ENCODE data around the gene EHBP1.

Gene EHBP1

GRCh38 chr2:62881162-62881795 is 175.8 kb downstream of the EHBP1 start:
- DNase-seq (ENCODE audit: low read depth in 2 of 2, low spot score in 1 of 2), result no peak

DNA sequence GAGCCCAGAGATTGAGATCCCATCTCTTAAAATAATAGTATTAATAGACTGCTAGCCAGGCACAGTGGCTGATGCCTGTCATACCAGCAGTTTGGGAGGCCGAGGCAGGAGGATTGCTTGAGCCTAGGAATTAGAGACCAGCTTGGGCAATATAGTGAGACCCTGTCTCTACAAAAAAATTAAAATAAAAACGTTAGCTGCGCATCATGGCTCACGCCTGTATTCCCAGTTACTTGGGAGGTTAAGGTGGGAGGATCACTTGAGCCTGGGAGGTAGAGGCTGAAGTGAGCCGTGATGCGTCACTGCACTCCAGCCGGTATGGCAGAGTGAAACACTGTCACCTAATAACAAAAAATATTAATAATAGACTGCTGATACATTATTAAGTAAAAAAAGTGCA is 178.1 kb downstream of the EHBP1 start:
- no peak for DNase-seq (ENCODE audit: low read depth in 2 of 2, low spot score in 1 of 2)

- no peak for DNase-seq (ENCODE audit: low read depth in 2 of 2, low spot score in 1 of 2)
These were observed 178.6 kb downstream of the EHBP1 start for GRCh38 chr2:62884086-62884485.

DNA sequence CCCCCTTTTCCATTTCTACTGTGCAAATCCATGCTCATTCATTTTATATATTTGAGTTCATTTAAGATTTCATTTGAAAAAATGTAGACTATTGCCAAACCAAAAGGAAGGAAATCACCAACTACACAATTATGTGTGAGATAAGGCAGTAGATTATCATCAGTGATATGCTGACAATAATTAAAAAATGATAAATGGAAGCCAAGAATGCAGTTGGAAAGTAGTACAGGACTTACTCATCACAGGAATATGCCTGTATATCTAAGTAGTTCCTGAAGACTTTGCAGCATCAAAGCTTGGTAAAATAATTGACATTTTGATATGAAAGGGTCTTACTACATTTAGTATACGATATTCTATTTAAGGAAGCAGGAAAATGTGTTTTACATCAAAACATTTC is 179.0 kb downstream of the EHBP1 start:
- no peak for DNase-seq (ENCODE audit: low read depth in 2 of 2, low spot score in 1 of 2)

DNA sequence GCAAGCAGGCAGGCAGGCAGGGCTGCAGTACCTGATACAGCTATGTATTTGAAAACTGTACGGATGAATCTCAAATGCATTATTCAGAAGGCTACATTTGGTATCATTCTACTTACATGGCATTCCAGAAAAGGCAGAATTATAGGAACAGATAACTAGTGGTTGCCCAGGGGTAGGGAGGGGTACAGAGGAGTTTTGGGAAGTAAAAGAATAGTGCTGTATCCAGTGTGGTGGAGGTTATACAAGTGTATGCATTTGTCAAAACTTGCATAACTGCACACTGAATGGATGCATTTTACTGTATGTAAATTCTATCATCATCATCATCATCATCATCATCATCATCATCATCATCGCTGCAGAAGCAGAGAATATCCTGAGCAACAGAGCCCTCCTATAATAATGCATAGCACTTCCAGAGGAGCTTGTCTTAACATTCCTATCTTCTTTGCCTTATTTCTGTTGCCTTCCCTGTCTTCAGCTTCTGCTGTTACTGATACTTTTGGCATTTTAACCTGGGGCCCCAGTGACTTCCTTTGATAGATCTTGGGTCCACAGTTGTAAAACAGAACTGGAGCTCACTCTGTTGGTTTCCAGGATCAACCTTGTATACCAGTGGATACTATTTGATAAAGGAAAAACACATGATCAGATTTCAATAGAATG is 189.6 kb downstream of the EHBP1 start:
- DNase-seq (ENCODE audit: low read depth in 2 of 2, low spot score in 1 of 2), result no peak

GRCh38 chr2:62895632-62896009 is 190.1 kb downstream of the EHBP1 start:
- no peak for DNase-seq (ENCODE audit: low read depth in 2 of 2, low spot score in 1 of 2)

GRCh38 chr2:62897187-62897827 is 191.8 kb downstream of the EHBP1 start:
- no peak for DNase-seq (ENCODE audit: low read depth in 2 of 2, low spot score in 1 of 2)

- no peak for DNase-seq (ENCODE audit: low read depth in 2 of 2, low spot score in 1 of 2)
These were observed 198.8 kb downstream of the EHBP1 start for GRCh38 chr2:62904344-62904743.

DNA sequence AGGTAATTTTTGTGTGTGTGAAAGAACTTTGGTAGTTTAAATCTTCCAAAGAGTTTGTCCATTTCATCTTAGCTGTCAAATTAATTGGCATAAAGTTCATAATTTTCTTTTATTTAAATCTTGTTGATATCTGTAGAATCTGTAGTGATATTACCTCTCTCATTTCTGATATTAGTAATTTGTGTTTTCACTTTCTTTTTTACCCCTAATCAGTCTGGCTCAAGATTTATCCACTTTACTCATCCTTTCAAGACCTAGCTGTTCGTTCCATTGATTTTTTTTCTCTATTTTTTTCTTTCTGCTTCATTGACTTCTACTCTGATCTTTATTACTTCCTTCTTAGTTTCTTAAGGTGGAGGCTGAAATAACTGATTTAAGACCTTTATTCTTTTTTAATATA is 202.6 kb downstream of the EHBP1 start:
- DNase-seq (ENCODE audit: low read depth in 2 of 2, low spot score in 1 of 2), result no peak

DNA sequence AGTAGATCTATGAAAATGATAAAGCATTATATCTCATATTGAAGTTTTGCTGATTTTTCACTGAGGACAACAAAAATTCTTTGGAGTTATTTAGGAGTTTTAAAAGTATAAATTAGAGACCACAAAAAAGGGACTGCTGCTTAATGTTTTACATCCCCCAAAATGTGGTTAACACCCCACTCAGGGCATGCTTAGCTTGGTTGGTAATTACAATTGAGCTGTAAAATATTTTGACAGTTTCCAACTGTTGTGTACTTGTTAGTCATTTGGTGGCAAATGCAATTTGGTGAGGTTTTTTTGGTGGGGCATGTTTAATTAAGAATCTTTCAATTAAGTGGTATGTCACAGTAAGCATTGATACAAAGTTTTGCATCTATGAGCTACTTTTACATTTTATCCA is 207.8 kb downstream of the EHBP1 start:
- DNase-seq (ENCODE audit: low read depth in 2 of 2, low spot score in 1 of 2), result no peak

- DNase-seq (ENCODE audit: low read depth in 2 of 2, low spot score in 1 of 2), result no peak
These were observed 213.5 kb downstream of the EHBP1 start for GRCh38 chr2:62919041-62919440.

- no peak for DNase-seq (ENCODE audit: low read depth in 2 of 2, low spot score in 1 of 2)
These were observed 214.6 kb downstream of the EHBP1 start for GRCh38 chr2:62920070-62920469.

GRCh38 chr2:62923242-62923641 is 217.7 kb downstream of the EHBP1 start:
- no peak for DNase-seq (ENCODE audit: low read depth in 2 of 2, low spot score in 1 of 2)

GRCh38 chr2:62923881-62924280 is 218.4 kb downstream of the EHBP1 start:
- DNase-seq (ENCODE audit: low read depth in 2 of 2, low spot score in 1 of 2), result no peak

GRCh38 chr2:62928015-62928414 is 222.5 kb downstream of the EHBP1 start:
- no peak for DNase-seq (ENCODE audit: low read depth in 2 of 2, low spot score in 1 of 2)

DNA sequence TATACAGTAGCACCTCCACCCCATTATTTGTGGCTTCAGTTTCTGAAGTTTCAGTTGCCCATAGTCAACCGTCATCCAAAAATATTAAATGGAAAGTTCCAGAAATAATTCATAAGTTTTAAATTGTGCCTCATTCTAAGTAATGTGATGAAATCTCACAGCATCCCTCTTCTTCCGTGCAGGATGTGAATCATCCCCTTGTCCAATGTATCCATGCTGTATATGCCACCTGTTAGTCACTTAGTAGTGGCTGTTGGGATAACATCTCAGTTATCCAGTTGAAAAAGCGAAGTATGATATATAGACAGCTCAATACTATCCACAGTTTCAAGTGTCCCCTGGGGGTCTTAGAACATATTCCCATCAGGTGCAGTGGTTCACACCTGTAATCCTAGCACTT is 226.0 kb downstream of the EHBP1 start:
- DNase-seq (ENCODE audit: low read depth in 2 of 2, low spot score in 1 of 2), result no peak

- DNase-seq (ENCODE audit: low read depth in 2 of 2, low spot score in 1 of 2), result no peak
These were observed 227.9 kb downstream of the EHBP1 start for GRCh38 chr2:62933398-62933917.

DNA sequence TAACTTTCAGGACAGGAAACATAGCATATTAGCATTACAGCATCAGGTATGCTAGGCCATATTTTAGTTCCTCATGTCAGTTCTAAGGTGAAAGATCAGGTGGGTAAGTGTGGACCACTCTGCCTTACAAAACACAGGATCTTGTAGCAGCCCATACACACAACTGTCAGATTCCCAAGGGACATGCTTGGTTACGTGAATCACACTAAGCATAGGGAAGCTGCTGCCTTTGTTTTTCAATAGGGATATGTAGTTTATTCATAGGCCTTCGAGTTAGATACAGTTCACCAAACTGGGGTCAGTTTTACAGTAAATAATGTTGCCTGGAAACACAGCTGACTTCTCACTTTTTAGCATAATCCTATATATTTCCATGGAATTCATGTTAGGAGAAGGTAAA is 229.0 kb downstream of the EHBP1 start:
- no peak for DNase-seq (ENCODE audit: low read depth in 2 of 2, low spot score in 1 of 2)

DNA sequence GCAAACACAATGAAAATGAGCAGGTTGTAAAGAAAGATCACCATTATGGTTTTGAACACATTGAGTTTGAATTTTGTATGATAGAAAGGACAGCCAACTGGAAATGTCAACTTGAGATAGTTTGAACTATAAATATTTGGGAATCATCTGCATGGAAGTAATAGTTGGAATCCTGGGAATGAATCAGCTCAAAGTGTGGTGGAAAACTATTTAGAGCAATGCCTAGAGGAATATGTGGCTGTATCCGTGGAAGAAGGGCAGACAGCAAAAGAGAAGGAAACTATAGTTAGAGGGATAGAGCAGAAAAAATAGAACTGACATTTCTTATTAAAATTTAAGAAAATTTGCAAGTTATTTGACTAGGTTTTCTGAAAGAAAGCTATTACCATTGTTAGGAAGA is 232.6 kb downstream of the EHBP1 start:
- DNase-seq (ENCODE audit: low read depth in 2 of 2, low spot score in 1 of 2), result no peak

- no peak for DNase-seq (ENCODE audit: low read depth in 2 of 2, low spot score in 1 of 2)
These were observed 234.4 kb downstream of the EHBP1 start for GRCh38 chr2:62939735-62940491.

DNA sequence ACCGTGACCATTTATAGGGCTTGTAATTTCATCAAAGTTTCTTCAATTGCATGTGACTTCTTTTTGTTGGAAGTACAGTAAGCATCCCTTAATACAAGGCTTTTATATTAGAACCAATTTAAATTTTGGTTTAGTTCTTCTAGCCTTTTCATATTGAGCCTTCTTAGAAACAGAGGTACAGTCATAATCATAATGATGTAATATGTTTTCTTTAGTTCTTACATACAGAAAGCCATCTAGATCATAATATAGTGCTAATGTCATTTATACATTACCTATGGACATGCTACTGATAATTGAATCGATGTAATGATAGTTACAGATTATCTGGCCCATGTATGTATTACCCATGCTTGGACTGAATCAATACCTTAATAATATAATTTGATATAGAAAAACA is 235.2 kb downstream of the EHBP1 start:
- no peak for DNase-seq (ENCODE audit: low read depth in 2 of 2, low spot score in 1 of 2)

DNA sequence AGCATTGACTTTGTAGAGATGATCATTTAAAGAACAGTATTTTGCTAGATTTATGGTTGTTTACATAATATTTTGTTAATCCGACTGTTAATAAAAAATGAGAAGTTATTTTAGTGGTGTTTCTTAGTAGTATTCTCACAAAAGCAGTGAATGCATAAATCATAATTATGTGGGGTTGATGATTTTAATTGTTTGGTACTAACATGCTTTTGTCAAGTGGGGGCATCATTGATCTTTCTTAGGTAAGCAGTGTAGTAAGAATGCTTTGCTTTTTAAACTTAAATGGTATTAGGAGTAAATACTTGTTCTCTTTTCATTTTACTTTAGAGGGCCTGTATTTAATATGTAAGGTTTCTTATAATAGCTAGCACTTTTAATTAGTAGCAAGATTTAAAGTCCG is 235.9 kb downstream of the EHBP1 start:
- no peak for DNase-seq (ENCODE audit: low read depth in 2 of 2, low spot score in 1 of 2)

Data from stimulated activated CD8-positive, alpha-beta memory T cell treated with anti-CD3 and anti-CD28 coated beads, Interleukin-4, amount 100 ng/mL, for 4 hours (primary cell).